Activated T-cell treated with anti-CD3 and anti-CD28 coated beads for 4 hours (primary cell): ENCODE measurements around the gene OR52J3.
"Not testable (repeated sequence)": the region's sequence is repeated elsewhere in the genome, so short reads cannot be mapped to it uniquely, and the experiment has no call there.

Experiments
- DNase-seq: peaks from one replicate; pipeline ENCODE4 v3.0.0-alpha.2; 2020

The OR52J3 gene

GRCh38 chr11:5046226-5046625 lies at the start of gene OR52J3:
Gene OR52J3 (plus strand): TSS chr11:5046526. CDS start chr11:5046526, 0 bp downstream.
- DNase-seq, result no peak

DNA sequence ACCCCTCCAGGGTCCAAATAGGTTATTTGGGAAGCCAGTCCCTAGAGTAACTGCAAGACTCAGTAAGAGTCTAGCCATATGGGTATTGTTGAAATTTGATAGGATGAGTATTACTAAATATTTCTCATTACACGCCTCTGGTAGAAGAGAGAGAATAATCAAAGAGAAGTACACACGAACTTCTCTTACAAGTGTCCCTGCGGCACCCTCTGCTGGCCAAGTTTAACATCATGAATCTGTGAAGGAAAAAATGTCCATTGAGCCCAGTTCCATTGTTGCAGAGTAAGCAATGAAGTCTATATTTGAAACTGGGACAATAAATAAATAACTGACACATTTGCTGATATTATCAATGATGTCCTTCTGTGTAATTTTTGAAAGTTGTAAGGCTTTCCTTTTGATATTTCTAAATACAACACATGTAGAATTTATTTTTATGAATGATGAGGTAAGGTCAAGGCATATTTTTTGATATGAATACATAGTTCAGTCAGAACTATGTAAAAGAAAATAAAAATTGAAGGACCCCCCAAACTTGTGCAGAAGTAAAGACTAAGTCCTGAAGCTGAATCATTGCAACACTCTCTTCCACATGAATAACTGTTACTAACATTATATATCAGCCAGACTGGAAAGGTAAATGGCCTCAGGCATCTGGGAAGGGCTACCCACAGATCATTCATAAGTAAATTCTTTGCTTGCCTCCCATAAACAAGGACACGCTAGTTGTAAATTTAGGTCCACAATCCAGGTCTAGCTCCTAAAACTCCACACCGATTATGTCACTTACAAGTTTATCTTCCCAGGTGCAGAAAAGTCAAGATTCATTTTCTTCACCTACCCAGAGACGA lies 41.7 kb upstream of the OR52J3 start:
- no peak for DNase-seq

GRCh38 chr11:5007561-5007960 lies 38.8 kb upstream of the OR52J3 start:
- DNase-seq, result no peak

DNA sequence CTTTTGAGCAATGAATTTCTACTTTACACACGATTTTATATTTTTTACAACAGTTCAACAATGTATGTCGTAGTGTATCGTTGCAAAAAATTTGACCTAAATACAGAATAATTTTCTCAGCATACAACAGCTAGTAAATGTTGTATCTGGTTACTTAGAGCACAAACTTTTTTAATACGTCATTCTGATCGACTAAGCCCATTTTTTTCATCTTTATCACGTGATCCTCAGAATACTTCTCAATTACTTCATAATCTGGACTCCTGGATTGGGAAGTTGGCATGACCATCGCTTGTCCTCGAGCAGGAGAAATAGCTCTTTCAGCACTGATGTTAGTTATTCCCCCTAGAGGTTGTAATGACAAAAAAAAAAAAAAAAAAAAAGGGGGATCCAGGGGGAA lies 35.1 kb upstream of the OR52J3 start:
- DNase-seq, result no peak

DNA sequence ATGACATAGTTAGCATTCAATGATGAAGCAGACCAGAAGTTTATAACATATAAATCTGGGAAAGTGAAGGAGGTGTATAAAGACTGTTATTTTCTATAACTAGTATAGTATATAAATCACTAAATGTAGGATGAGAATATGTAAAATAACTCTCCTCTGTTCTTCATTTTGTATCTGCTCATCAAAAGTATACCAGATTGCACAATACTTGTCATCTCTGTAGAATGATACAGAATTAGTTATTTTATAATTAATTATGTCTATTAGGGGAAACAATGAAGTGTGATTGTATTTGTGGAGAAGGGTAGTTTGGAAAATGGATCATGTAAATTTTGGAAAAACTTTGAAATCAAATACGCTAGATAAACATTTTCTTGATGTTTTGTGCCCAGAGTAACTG lies 33.3 kb upstream of the OR52J3 start:
- DNase-seq, result no peak

DNA sequence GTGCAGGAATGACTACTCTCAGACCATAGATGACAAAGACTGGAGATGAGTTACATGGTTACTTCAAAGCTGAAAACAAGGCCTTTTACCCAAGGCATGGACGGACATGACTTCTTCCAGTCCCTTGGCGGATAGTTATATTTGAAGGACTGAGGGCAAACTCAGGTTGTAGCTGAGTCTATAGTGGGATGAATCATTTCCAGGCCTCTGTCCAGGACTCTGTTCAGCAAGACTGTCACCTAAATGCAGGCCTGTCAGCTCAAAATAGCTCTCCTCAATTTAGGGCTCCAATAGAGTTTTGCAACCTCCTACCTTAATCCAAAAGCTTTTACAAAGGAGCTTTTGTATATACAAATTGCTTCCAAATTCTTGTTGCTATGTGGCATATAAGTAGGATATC lies 24.3 kb upstream of the OR52J3 start:
- DNase-seq, result no peak

DNA sequence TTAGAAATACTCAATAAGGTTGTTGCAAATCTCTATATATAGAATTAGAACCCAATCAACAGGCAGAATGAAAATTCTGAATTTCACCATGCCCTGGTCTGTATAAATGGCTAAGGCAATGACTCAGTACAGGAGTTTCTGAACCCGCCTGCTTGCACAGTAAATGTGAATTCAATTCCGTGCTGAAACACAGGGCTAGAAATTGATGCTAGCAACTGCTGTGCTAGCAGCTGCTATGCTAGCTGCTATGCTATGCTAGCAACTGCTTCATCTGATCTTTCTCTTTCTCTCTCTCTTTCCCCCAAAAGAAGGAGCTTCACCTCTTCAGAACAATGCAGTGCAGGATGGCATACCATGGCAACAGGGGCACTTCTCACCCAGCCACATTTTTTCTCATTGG lies 9.7 kb upstream of the OR52J3 start:
- DNase-seq, result no peak

DNA sequence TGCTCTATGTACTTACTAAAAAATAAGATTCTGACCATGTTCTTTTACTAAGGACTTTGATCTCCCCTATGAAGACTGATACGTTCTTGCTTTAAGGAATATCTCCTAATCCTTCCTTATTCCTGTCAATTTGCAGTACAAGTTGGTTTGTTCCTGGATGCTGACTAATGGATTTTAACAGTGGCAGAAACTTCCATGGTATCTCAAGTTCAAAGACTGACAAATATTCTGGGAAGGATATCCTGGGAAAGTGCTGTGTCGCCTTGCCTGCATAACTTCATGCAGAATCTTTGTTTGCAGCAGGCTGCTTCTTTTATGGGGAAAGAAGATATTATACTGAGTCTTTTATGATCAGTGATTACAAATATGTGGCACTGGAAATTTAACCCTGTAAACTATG lies 8.4 kb upstream of the OR52J3 start:
- DNase-seq, result no peak

DNA sequence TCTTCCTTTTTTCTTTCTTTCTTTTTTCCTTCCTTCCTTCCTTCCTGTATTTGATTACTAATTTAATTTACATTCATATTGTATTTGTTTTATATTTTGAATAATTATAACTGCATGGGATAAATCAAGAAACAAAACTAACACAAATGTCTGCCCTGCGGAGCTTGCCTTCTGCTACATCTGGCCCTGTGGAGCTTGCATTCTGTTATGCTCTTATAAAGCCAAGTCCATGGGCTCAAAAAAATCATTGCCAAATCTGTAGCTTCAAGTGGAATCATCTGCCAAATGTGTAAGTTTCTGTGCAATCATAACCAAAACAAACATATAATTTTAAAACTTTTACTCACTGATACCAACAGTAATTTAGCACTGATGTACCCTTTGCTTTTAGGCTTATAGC lies 8.0 kb upstream of the OR52J3 start:
- no peak for DNase-seq

DNA sequence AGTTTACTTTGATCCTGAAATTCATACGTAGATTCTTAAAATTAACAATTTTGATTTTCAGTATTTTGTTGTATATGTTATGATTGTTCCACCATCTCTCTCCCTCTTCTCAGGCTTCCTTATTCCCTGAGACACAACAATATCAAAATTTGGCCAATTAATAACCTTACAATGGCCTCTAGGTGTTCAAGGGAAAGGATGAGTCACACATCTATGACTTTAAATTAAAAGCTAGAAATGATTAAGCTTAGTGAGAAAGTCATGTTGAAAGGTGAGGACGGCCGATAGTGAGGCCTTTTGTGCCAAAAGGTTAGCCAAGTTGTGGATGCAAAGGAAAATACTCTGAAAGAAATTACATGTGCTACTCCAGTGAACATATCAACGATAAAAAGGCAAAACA lies 5.5 kb upstream of the OR52J3 start:
- no peak for DNase-seq

- DNase-seq, result no peak
These were observed 4.2 kb upstream of the OR52J3 start for GRCh38 chr11:5042091-5042490.

GRCh38 chr11:5043380-5043779 lies 2.9 kb upstream of the OR52J3 start:
- no peak for DNase-seq

DNA sequence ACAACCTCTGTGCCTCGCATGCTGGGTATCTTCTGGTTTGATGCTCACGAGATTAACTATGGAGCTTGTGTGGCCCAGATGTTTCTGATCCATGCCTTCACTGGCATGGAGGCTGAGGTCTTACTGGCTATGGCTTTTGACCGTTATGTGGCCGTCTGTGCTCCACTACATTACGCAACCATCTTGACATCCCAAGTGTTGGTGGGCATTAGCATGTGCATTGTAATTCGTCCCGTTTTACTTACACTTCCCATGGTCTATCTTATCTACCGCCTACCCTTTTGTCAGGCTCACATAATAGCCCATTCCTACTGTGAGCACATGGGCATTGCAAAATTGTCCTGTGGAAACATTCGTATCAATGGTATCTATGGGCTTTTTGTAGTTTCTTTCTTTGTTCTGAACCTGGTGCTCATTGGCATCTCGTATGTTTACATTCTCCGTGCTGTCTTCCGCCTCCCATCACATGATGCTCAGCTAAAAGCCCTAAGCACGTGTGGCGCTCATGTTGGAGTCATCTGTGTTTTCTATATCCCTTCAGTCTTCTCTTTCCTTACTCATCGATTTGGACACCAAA lies 516 bp downstream of the OR52J3 start:
- DNase-seq, result no peak

DNA sequence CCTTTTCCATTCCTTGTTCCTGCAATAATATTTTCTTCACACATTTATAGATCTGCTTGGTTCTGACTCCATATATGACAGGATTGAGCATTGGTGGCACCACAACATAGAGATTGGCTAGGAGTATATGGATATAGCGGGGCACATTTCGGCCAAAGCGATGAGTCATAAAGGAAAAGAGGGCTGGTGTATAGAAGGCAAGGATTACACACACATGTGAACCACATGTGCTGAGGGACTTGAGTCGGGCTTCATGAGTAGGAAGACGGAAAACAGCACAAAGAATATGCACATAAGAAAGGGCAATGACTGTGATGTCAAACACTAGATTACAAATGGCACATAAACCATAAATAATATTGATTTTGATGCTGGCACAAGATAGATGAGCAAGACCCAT lies 12.4 kb downstream of the OR52J3 start:
- DNase-seq, result not testable (repeated sequence)

DNA sequence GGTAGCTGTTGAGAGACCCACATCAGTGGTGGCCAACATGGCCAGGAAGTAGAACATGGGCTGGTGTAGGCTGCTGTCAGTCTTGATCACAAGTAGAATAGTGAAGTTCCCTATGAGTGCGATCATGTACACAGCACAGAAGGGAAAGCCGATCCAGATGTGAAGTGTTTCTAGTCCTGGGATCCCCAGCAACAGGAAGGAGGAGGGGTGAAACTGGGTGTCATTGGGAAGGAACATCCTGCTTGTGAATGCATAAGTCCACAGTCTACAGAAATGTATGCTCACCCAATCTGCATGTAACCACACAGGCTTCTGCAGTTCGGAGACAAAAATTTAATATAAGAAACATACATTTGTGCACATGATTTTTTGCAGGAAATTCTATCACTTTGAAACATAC lies 13.1 kb downstream of the OR52J3 start, which contains the start of gene OR52E2:
OR52E2 (minus strand) TSS at position 237 of the 400 bp plus-strand sequence; CDS start at position 237, 0 bp downstream.
- DNase-seq, result no peak

DNA sequence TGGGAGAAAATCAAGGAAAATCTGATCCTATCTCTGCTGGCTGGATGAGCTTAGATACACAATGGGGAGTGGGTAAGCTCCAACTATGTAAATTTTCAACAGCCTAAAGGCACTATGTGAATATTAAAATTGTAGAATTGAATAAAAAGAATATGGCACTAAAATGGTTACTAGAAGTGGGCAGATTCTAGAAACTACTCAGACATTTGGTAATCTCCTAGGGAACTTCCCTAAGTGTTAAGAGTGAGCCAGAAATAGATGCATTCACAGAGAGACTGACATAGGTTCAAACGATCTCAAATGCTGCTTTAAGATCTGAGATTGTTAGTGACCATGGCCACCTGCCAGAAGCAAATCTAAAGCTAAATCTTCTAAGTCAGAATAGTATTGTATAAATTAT lies 18.7 kb downstream of the OR52J3 start:
- no peak for DNase-seq

- no peak for DNase-seq
These were observed 22.9 kb downstream of the OR52J3 start, which contains the start of gene OR52E1 for GRCh38 chr11:5069272-5069671. Gene OR52E1 (plus strand): TSS chr11:5069572.

GRCh38 chr11:5071799-5072198 lies 25.5 kb downstream of the OR52J3 start:
- no peak for DNase-seq

DNA sequence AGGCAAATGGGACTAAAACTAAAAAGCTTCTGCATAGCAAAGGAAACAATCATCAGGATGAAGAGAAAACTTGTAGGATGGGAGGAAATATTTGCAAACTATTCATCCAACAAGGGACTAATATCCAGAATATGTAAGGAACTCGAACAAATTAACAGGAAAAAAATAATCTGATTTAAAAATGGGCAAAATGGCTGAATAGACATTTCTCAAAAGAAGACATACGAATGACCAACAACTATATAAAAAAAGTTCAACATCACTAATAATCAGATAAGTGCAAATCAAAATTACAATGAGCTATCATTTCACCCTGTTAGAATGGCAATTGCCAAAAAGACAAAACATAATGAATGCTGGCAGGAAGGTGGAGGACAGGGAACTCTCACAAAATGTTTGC lies 35.1 kb downstream of the OR52J3 start:
- DNase-seq, result no peak

- no peak for DNase-seq
These were observed 37.3 kb downstream of the OR52J3 start for GRCh38 chr11:5083602-5084001.

DNA sequence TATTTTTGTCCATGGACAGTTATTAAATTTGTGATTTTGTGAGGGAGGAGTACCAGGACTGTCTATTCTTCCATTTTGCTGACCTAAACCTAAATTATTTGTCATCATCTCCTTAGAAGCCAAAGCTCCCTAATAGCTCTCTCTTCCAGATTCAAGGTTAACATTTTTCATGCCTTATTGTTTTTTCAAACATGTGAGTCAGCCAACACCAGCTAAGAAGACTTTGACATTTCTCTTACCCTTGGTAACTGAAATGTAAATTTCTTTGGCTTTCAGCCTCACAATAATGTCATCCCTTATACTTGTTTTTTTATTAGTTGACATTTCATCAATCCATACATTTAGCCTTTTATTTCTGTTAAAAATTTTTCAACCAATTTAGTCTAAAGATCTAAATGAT lies 42.2 kb downstream of the OR52J3 start:
- DNase-seq, result no peak

- no peak for DNase-seq
These were observed 44.3 kb downstream of the OR52J3 start for GRCh38 chr11:5090668-5091067.

- DNase-seq, result no peak
These were observed 46.7 kb downstream of the OR52J3 start for GRCh38 chr11:5092821-5093585.

DNA sequence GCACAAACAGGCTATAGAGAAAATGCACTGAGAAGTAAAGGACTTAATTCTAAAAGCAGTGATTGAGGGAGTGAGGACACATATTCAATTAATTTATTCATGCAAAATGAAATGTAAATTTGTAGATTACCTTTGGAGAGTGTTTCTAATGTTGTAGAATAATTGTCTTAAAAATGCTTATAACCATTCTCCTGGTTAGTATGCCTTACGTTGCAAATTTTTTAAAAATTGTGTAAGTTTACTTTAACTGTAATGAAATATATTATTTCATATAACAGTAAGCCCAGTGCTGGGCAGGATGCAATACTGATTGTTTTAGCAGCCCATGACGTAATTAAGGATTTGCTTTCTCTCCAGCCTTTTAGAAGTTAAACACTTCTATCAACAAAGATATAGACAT lies 49.7 kb downstream of the OR52J3 start:
- no peak for DNase-seq
